Smooth muscle cell of the umbilical artery (primary cell): ENCODE results near the gene ATP5MC3. TPM values are rescaled to one million over a fixed set of nuclear protein-coding genes. Genes with fewer than 3 reads are reported as not detected.

Source experiments
- total RNA-seq: library from RNA; depleted of rRNA; stranded (reverse); fragments of >200 nt; gene quantifications from 2 replicates; pipeline ENCODE4 v1.2.3, GENCODE V29; 2014

Gene ATP5MC3
- 62.9 and 82.3 TPM in 2 replicates for total RNA-seq

GRCh38 chr2:175181104-175181876, at the start of gene ATP5MC3:
Gene ATP5MC3, minus strand, starts transcription at chr2:175181710. Its CDS starts 317 bp downstream, at chr2:175181393.

DNA sequence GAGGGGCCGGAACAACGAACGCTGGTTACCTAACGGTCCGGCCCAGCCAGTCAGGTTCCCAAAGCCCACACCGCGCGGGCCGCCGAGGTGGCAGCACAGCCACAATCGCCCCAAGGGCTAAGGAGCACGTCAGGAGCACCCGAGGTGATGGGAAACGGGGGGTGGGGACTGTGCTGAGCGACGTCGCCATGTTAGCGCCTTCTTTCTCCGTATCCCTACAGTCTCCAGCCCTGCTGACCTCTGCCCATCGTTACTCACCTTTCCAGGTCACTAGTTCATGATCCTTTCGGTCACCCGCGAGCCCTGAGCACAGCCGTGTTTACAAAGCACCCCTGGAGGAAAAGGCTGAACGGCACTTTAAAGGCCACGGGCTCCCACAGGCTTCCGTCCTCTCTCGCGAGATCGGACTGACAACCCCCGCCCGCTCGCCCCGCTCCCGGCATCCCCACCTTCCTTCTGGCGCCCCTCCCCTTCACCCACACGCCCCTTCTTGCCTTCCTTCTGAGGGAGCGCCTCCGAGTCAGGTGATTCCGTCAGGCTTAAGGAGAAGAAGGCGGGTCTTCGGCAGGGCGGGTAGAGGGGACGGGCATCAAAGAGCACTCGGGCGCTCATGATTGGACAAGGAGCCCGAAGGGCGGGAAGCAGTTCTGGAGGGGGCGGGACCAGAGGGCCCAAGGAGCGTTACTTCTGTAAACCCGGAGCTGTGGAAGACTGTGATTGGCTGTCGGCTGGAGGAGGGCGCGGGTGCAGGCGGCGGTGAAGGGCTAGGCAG, 13.5 kb downstream of the ATP5MC3 start, which contains the start of gene ATF2:
Gene ATF2 (minus strand): TSS at position 412 of the 772 bp plus-strand sequence. CDS start 31,760 bp downstream, outside the sequence.

Other genes starting within 250 kb of the ATP5MC3 start
- 36.2 and 53.1 TPM in 2 replicates for gene CHN1, start 176.3 kb downstream of the ATP5MC3 start, total RNA-seq
- gene ATF2, start 13.5 kb downstream of the ATP5MC3 start, total RNA-seq, result 39.5 and 45.8 TPM in 2 replicates